KOPT-K1 (cell line): ENCODE measurements around the gene CD48.
"Not testable (repeated sequence)": the region's sequence is repeated elsewhere in the genome, so short reads cannot be mapped to it uniquely, and the experiment has no call there.

Experiments
- H3K27ac ChIP-seq: fragments of 200-600 bp; sonication (generic); 2 replicates; pipeline ENCODE4 v1.5.1; 2016; ENCODE audit warnings: antibody characterized with exemption, mild to moderate bottlenecking, low read depth, low read length; ENCODE audit not compliant: poor library complexity, severe bottlenecking
- H3K36me3 ChIP-seq: fragments of 200-600 bp; sonication (generic); 2 replicates; pipeline ENCODE4 v1.5.1; 2017; ENCODE audit warnings: antibody characterized with exemption, mild to moderate bottlenecking, low read length, moderate library complexity; ENCODE audit not compliant: insufficient read depth
- H3K9me3 ChIP-seq: fragments of 200-600 bp; sonication (generic); 2 replicates; pipeline ENCODE4 v1.5.1; 2017; ENCODE audit warnings: antibody characterized with exemption, low read length, mild to moderate bottlenecking; ENCODE audit not compliant: insufficient read depth, poor library complexity, severe bottlenecking

Gene CD48

GRCh38 chr1:160731564-160731963, 19.9 kb upstream of the CD48 start:
- peaks cover 29% of the 10 kb centered on the region for H3K9me3 ChIP-seq
- H3K36me3 ChIP-seq, H3K27ac ChIP-seq: not testable (repeated sequence)

DNA sequence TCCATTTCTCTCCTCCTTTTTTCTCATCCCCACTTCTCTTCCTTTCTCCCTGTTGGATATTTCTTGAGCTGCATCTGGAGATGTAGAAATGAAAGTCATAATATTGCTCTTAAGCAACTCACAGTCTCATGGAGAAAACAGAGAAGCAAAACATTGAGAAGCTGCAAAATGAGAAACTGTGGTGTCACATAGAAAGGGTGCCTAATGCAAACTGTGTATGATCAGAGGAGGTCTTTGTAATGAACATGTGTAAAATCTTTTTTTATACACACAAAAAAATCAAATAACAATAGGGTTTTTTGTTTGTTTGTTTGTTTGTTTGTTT, 15.7 kb upstream of the CD48 start:
- H3K36me3 ChIP-seq: no peaks in the 10 kb centered on the region

DNA sequence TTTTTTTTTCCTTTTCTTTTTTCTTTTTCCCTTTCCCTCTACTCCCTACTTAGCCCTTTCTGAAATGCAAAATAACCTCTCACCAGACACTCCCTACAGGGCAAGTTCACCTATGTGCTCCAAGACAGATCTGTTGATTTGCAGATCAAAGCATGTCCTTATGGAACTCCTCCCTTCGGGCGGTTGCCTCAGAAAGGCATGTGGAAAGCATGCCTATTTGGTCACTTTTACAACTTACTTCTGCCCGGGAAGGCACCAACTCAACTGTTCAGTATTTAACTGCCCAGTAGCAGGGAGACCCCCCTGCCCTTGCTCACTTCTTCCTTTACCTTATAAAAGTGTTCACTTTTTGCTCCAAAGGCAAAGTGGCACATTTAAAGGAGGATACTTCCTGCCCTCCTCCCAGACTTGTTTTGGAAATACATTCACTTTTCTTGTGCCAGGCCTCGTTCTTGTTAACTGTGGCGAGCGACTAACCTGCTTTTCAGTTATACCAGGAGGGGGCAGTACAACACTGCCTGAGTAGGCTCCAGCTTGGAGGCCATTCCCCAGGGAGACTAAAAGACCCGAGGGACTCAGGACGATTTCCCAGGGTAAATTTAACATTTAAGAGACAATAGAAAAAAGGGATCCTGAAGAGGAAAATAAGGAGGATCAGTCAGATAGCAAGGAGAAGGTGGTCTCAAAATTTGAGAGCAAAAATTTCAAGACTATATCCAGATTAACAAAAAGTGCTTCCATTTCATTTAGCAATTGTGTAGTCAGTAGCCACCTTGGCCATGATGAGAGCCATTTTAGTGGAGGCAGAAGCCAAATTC, 15.1 kb upstream of the CD48 start:
- Histone ChIP-seq H3K9me3 (no peaks in the 10 kb centered on the region), H3K36me3 (no peaks in the 10 kb centered on the region), H3K27ac (peak overlapping the region; percentile 47)

More for the DNA sequence above, 15.7 kb upstream of the CD48 start:
- Histone ChIP-seq H3K27ac (peak overlapping the region; percentile 47), H3K9me3 (no peaks in the 10 kb centered on the region)

GRCh38 chr1:160726114-160726497, 14.5 kb upstream of the CD48 start:
- Histone ChIP-seq H3K27ac (peak overlapping the region; percentile 47), H3K9me3 (peaks cover 5% of the 10 kb centered on the region)

DNA sequence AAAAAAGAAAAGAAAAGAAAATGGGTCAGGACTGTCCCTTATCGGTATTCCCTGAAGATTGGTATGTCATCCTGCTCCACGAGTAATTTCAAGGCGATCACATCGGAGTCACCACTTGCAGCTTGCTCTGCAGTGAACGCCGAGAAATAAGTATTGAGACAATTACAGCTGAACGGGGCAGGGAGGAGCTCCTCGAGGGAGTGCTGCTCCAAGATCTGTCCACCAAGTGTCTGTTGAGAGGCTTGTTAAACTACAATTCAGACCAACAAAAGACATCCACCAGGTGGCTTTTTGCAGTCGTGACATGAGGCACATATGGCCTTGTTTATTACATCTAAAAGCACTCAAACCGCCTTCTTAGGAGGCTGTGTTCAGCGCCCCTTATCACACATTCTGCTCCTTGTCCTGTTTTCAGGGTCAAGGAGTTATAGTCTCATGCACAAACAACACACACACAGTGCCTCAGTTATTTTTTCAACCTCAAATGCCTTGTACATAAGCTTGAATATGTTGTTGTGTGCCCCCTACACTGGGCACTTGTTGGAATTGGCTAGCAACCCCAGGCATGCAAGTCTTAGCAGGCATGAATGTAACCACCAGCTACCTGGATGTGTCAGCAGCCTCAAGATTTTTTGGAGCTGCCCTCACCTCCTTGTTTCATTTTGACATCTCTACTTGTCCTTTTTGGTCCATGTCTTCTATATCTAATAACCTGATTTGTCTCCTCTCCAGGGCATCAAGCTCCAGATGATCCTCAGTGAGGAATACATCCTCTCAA, 13.0 kb upstream of the CD48 start:
- Histone ChIP-seq H3K9me3 (peaks cover 10% of the 10 kb centered on the region), H3K27ac (peak overlapping the region; percentile 22), H3K36me3 (no peaks in the 10 kb centered on the region)

More at GRCh38 chr1:160726114-160726497, 14.5 kb upstream of the CD48 start:
- H3K36me3 ChIP-seq: no peaks in the 10 kb centered on the region

GRCh38 chr1:160723332-160723731, 11.7 kb upstream of the CD48 start:
- Histone ChIP-seq H3K27ac (peak overlapping the region; percentile 22), H3K9me3 (peaks cover 10% of the 10 kb centered on the region), H3K36me3 (no peaks in the 10 kb centered on the region)

DNA sequence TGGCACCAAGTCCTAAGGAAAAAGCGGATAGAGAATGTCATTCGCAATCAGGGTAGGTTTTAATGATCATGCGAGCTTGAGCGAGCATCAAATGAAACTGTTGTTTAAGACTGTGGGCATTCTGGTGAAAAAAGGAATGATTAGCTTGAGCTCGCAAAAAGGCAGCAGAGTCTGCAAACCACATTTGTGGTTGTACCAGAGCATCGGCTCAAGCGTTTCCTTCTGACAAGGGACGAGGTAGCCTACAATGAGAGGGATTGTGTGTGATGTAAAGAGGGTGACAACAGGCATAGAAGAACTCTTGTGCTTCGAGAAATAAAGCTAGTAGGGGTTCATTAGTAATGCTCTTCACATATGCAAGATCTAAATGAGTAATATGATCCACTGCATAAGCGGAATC, 11.1 kb upstream of the CD48 start:
- peaks cover 10% of the 10 kb centered on the region for H3K9me3 ChIP-seq
- H3K27ac ChIP-seq: peak overlapping the region; percentile 22
- no peaks in the 10 kb centered on the region for H3K36me3 ChIP-seq

- Histone ChIP-seq H3K9me3 (peaks cover 10% of the 10 kb centered on the region), H3K27ac (no peak overlapping the region), H3K36me3 (no peaks in the 10 kb centered on the region)
Observed at GRCh38 chr1:160721473-160721872, 9.9 kb upstream of the CD48 start.

- Histone ChIP-seq H3K27ac (no peak overlapping the region), H3K36me3 (no peaks in the 10 kb centered on the region)
Observed at GRCh38 chr1:160720356-160721085, 8.9 kb upstream of the CD48 start.

DNA sequence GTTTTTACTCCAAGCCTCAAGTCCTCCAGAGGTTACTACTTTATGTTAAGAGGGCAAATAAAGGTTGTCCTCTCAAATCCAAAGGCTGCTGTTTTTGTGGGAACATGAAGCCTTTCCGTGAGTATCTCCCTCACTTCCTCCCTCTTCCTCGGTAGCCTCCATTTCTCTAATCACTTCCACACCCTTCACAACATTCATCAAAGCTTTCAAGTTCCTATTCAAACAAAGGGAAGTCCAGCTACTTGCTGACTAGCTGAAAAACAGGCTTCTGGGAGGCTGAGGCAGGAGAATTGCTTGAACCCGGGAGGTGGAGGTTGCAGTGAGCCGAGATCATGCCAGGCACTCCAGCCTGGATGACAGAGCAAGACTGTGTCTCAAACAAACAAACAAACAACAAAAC, 6.6 kb upstream of the CD48 start:
- Histone ChIP-seq H3K36me3 (no peaks in the 10 kb centered on the region), H3K9me3 (peaks cover 10% of the 10 kb centered on the region), H3K27ac (no peak overlapping the region)

More at GRCh38 chr1:160720356-160721085, 8.9 kb upstream of the CD48 start:
- peaks cover 10% of the 10 kb centered on the region for H3K9me3 ChIP-seq

DNA sequence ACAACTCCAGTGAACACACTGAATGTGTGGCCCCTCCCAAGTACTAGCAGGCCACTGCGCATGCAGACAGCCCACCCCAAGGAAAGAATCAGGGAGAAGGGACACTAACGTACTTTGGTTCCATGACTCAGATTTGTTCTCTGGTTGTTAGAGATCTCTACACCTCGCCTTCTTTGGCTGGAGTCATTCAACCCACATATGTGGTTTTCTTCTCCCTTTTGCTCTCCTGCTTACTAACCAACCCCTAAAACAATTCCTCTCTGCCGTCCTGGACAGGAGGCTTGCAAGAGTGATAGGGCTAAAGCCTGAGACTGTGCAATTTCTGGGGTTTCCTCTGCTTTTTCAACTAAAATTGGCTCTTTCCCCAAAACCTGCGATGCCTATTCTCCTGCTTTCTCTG, 5.7 kb upstream of the CD48 start:
- Histone ChIP-seq H3K27ac (no peak overlapping the region), H3K36me3 (no peaks in the 10 kb centered on the region), H3K9me3 (peaks cover 10% of the 10 kb centered on the region)

GRCh38 chr1:160716013-160716412, 4.4 kb upstream of the CD48 start:
- no peak overlapping the region for H3K27ac ChIP-seq
- H3K9me3 ChIP-seq: peaks cover 4% of the 10 kb centered on the region
- H3K36me3 ChIP-seq: no peaks in the 10 kb centered on the region

DNA sequence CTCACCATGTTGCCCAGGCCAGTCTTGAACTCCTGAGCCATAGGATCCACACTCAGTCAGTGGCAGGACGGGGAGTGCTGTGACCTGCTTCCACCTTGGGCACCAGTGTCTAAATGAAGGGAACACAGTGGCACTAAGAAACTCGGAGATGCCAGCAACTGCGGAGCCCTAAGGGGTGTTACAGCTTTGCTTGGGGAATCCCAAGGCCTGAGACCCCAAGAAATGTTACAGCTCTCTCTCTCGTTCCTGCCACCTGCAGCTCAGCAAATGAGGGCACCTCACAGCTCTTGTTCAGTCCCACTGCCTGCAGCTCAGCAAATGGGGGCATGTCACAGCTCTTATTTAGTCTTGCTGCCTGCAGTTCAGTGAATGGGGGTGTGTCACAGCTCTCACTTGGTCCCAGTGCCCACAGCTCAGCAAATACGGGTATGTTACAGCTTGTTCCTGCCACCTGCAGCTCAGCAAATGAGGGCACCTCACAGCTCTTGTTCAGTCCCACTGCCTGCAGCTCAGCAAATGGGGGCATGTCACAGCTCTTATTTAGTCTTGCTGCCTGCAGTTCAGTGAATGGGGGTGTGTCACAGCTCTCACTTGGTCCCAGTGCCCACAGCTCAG, 2.5 kb upstream of the CD48 start:
- H3K36me3 ChIP-seq, H3K9me3 ChIP-seq: not testable (repeated sequence)
- peak overlapping the region; percentile 54 for H3K27ac ChIP-seq

DNA sequence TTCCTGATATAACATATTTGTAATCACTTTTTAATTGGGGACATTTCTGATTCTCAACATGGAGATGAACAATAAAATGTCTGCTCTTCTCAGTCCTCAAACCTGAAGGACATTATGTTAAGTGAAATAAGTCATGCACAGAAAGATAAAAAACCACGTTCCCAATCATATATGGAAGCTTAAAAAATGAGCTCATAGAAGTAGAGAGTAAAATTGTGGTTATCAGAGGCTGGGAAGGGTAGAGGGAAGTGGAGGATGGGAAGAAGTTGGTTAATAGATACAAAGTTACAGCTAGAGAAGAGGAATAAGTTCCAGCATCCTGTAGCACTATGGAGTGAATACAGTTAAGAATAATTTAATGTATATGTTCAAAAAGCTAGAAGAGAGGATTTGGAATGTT, 1.5 kb upstream of the CD48 start:
- peaks cover 4% of the 10 kb centered on the region; the same call in 1 of the 2 replicates for H3K36me3 ChIP-seq
- peak overlapping the region; percentile 99 for H3K27ac ChIP-seq
- H3K9me3 ChIP-seq: no peaks in the 10 kb centered on the region
